SK-N-SH treated with all-trans-retinoic acid at 6 μM for 48 hours (cell line): Measurements from ENCODE around the gene GLP2R.

Source experiments
- GLIS3 ChIP-seq: fragments of 250-450 bp; sonication (Bioruptor Pico); IDR thresholded peaks from 2 replicates; pipeline ENCODE4 v1.5.0; 2020; ENCODE audit warnings: mild to moderate bottlenecking, moderate library complexity
- RARB ChIP-seq: fragments of 250-450 bp; sonication (Bioruptor Pico); IDR thresholded peaks from 2 replicates; pipeline ENCODE4 v1.8.0; 2021; ENCODE audit warnings: mild to moderate bottlenecking, moderate library complexity
- TOX ChIP-seq: fragments of 250-450 bp; sonication (Bioruptor Pico); IDR thresholded peaks from 2 replicates; pipeline ENCODE4 v1.8.0; 2021; ENCODE audit warnings: mild to moderate bottlenecking, moderate library complexity, borderline replicate concordance
- TF ChIP-seq, protein P1 (sequence below): fragments of 250-450 bp; sonication (Bioruptor Pico); IDR thresholded peaks from 2 replicates; pipeline ENCODE4 v1.8.0; 2021; ENCODE audit warnings: low read depth, mild to moderate bottlenecking, moderate library complexity, borderline replicate concordance
- TF ChIP-seq, protein P2 (sequence below): fragments of 250-450 bp; sonication (Bioruptor Pico); IDR thresholded peaks from 2 replicates; pipeline ENCODE4 v1.5.1; 2020; ENCODE audit warnings: low read depth, mild to moderate bottlenecking, moderate library complexity

DNA sequence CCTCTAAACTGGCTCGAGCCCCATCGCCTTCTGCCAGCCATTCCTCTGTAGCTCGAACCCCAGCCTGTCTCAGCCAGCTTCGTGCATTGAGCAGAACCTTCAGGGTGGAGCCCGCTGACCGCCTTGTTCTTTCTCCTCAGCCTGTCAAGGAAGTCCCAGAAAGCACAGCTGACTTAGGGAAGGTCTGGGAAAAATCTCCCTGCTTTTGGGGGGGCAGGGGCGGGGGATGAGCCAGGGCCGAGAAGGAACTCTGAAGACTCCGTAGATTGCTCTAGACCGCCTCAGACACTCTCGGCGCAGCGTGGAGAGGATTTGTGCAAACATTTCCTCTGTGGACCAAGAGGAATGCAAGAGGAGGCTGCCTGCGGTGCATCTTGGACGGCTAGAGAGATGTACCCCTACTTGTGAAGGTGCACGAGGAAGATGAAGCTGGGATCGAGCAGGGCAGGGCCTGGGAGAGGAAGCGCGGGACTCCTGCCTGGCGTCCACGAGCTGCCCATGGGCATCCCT, at the start of gene GLP2R:
- TF ChIP-seq RARB (CRISPR knock-in tag) (no peak), GLIS3 (CRISPR knock-in tag) (no peak), TOX (CRISPR knock-in tag) (no peak)
- TF ChIP-seq, protein P1, sequence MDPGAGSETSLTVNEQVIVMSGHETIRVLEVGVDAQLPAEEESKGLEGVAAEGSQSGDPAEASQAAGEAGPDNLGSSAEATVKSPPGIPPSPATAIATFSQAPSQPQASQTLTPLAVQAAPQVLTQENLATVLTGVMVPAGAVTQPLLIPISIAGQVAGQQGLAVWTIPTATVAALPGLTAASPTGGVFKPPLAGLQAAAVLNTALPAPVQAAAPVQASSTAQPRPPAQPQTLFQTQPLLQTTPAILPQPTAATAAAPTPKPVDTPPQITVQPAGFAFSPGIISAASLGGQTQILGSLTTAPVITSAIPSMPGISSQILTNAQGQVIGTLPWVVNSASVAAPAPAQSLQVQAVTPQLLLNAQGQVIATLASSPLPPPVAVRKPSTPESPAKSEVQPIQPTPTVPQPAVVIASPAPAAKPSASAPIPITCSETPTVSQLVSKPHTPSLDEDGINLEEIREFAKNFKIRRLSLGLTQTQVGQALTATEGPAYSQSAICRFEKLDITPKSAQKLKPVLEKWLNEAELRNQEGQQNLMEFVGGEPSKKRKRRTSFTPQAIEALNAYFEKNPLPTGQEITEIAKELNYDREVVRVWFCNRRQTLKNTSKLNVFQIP (CRISPR knock-in tag), result no peak
- TF ChIP-seq, protein P2, sequence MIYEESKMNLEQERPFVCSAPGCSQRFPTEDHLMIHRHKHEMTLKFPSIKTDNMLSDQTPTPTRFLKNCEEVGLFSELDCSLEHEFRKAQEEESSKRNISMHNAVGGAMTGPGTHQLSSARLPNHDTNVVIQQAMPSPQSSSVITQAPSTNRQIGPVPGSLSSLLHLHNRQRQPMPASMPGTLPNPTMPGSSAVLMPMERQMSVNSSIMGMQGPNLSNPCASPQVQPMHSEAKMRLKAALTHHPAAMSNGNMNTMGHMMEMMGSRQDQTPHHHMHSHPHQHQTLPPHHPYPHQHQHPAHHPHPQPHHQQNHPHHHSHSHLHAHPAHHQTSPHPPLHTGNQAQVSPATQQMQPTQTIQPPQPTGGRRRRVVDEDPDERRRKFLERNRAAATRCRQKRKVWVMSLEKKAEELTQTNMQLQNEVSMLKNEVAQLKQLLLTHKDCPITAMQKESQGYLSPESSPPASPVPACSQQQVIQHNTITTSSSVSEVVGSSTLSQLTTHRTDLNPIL (CRISPR knock-in tag), result no peak
